ENCODE measurements around the gene RPL37. TPM values are rescaled to one million over a fixed set of nuclear protein-coding genes. Genes with fewer than 3 reads are reported as not detected.
"Not testable (repeated sequence)": the region's sequence is repeated elsewhere in the genome, so short reads cannot be mapped to it uniquely, and the experiment has no call there.

Gene RPL37
- polyA plus RNA-seq, 1 experiment: 1,752 TPM

DNA sequence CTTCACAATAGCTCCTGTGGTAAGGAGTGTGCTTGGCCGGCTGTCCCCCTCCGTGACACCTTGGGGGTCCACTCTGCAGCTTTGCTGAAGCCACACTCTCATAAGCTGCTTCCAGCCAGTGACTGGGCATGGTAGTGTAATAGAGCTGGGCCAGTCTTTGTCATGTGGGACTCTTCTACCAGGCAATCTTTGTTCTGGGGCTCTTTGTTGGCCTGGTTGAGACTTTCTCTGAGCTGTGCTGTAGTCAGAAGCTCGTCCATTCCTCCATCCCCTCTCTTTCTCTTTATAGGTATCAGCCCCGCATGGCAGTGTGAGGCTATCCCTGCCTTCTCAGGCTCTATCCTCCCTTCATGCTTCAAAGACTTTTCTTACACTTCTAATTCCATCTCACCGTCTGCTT is 31.8 kb upstream of the RPL37 start:
- H3K36me3 ChIP-seq (ENCODE audit: control insufficient read depth, insufficient read depth, low read length): no peaks in the 10 kb centered on the region
- ChIA-PET CTCF (no interaction called here), POLR2A (no interaction called here)
- DNase-seq (ENCODE audit: low read depth): no peak
- H3K27me3 ChIP-seq (ENCODE audit: control insufficient read depth, insufficient read depth, low read length): peaks cover 3% of the 10 kb centered on the region; the same call in 1 of the 2 replicates
- H3K4me3 ChIP-seq (ENCODE audit: low read depth, low read length): no peak overlapping the region
- TF ChIP-seq, protein P1, sequence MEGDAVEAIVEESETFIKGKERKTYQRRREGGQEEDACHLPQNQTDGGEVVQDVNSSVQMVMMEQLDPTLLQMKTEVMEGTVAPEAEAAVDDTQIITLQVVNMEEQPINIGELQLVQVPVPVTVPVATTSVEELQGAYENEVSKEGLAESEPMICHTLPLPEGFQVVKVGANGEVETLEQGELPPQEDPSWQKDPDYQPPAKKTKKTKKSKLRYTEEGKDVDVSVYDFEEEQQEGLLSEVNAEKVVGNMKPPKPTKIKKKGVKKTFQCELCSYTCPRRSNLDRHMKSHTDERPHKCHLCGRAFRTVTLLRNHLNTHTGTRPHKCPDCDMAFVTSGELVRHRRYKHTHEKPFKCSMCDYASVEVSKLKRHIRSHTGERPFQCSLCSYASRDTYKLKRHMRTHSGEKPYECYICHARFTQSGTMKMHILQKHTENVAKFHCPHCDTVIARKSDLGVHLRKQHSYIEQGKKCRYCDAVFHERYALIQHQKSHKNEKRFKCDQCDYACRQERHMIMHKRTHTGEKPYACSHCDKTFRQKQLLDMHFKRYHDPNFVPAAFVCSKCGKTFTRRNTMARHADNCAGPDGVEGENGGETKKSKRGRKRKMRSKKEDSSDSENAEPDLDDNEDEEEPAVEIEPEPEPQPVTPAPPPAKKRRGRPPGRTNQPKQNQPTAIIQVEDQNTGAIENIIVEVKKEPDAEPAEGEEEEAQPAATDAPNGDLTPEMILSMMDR (IDR thresholded peaks at IDR 0.05; ENCODE audit: insufficient read depth, low read depth, low read length): no peak

GRCh38 chr5:40865004-40865403 is 30.0 kb upstream of the RPL37 start:
- H3K4me3 ChIP-seq (ENCODE audit: low read depth, low read length); H3K27me3 ChIP-seq (ENCODE audit: control insufficient read depth, insufficient read depth, low read length); POLR2A ChIA-PET; CTCF ChIA-PET; H3K36me3 ChIP-seq (ENCODE audit: control insufficient read depth, insufficient read depth, low read length); DNase-seq (ENCODE audit: low read depth): not testable (repeated sequence)

DNA sequence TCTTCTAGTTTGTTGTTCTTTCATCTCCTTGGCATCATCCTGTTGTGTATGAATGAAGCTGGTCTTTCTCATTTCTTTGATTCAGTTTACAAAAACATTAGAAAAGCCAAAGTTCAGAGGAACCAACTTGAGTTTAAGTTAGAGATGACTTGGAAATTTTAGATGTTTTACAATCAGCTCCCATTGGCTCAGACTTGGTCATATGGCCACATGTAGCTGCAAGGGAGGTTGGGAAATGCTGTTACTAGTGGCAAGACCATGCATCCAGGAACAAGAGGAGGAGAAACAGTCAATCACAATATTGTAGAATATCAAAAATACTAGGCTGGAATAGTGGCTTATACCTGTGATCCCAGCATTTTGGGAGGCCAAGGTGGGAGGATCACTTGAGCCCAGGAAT is 25.7 kb upstream of the RPL37 start:
- ChIA-PET CTCF (interaction anchor here (1.3 kb wide), 1 partner anchor 18 kb away, joined by 5 read pairs; no protein-coding TSS in a partner anchor), POLR2A (no interaction called here)
- no peak for DNase-seq (ENCODE audit: low read depth)
- H3K4me3 ChIP-seq (ENCODE audit: low read depth, low read length): no peak overlapping the region
- TF ChIP-seq, protein P1 (IDR thresholded peaks at IDR 0.05; ENCODE audit: insufficient read depth, low read depth, low read length): no peak
- H3K27me3 ChIP-seq (ENCODE audit: control insufficient read depth, insufficient read depth, low read length): no peaks in the 10 kb centered on the region
- no peaks in the 10 kb centered on the region for H3K36me3 ChIP-seq (ENCODE audit: control insufficient read depth, insufficient read depth, low read length)

GRCh38 chr5:40853632-40854192 is 18.7 kb upstream of the RPL37 start:
- no peaks in the 10 kb centered on the region for H3K36me3 ChIP-seq (ENCODE audit: control insufficient read depth, insufficient read depth, low read length)
- no peak overlapping the region for H3K4me3 ChIP-seq (ENCODE audit: low read depth, low read length)
- ChIA-PET CTCF (interaction anchor here (1.4 to 1.7 kb wide), 2 partner anchors 10 to 18 kb away, joined by 3 read pairs; no protein-coding TSS in a partner anchor), POLR2A (no interaction called here)
- H3K27me3 ChIP-seq (ENCODE audit: control insufficient read depth, insufficient read depth, low read length): no peaks in the 10 kb centered on the region
- TF ChIP-seq, protein P1 (IDR thresholded peaks at IDR 0.05; ENCODE audit: insufficient read depth, low read depth, low read length): no peak
- no peak for DNase-seq (ENCODE audit: low read depth)

GRCh38 chr5:40847525-40847924 is 12.5 kb upstream of the RPL37 start:
- ChIA-PET POLR2A (no interaction called here), CTCF (interaction anchor here (0.7 kb wide), 1 partner anchor 95 kb away, joined by 4 read pairs; no protein-coding TSS in a partner anchor)
- TF ChIP-seq, protein P1 (IDR thresholded peaks at IDR 0.05; ENCODE audit: insufficient read depth, low read depth, low read length): no peak
- Histone ChIP-seq H3K27me3 (ENCODE audit: control insufficient read depth, insufficient read depth, low read length) (no peaks in the 10 kb centered on the region), H3K36me3 (ENCODE audit: control insufficient read depth, insufficient read depth, low read length) (no peaks in the 10 kb centered on the region), H3K4me3 (ENCODE audit: low read depth, low read length) (no peak overlapping the region)
- DNase-seq (ENCODE audit: low read depth): no peak

GRCh38 chr5:40846371-40846770 is 11.3 kb upstream of the RPL37 start:
- POLR2A ChIA-PET: no interaction called here
- CTCF ChIA-PET: no interaction called here
- DNase-seq (ENCODE audit: low read depth): no peak
- Histone ChIP-seq H3K36me3 (ENCODE audit: control insufficient read depth, insufficient read depth, low read length) (no peaks in the 10 kb centered on the region), H3K4me3 (ENCODE audit: low read depth, low read length) (no peak overlapping the region), H3K27me3 (ENCODE audit: control insufficient read depth, insufficient read depth, low read length) (no peaks in the 10 kb centered on the region)
- TF ChIP-seq, protein P1 (IDR thresholded peaks at IDR 0.05; ENCODE audit: insufficient read depth, low read depth, low read length): no peak
